Esophagus squamous epithelium (tissue), 4 donors: ENCODE results near the gene TNRC6B.

Experiments
- POLR2A ChIP-seq, 4 donors: fragments of 450-650 bp; IDR thresholded peaks; one replicate each; pipeline ENCODE4 v1.6.1; 2017; ENCODE audit warnings: antibody characterized with exemption in 4 of 4, mild to moderate bottlenecking in 4 of 4, moderate library complexity in 3 of 4
- TF ChIP-seq, protein P1 (sequence below), 6 experiments: fragments of 450-650 bp in 4 of 6; fragments of 200-600 bp in 2 of 6; sonication (generic) in 2 of 6; IDR thresholded peaks; one replicate each; pipeline ENCODE4 v1.5.1; 2016 to 2019; ENCODE audit warnings: antibody characterized with exemption in 6 of 6, mild to moderate bottlenecking in 4 of 6, moderate library complexity in 4 of 6

DNA sequence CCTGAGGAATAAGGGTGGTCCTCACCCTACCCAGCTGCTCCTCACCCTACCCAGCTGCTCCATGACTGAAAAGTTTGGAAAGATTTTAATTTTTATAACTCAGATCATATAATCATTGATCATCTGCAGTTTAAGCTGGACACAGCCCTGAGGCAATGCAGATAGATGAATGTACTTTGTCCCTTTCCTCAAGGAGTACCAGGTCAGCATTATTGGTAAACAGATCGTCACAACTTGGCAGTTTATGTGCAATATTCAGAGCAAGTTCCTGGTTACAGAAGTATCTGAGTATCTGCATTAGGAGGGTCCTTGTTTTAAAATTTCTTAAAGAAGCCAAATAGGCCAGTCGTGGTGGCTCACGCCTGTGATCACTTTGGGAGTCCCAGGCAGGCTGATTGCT is 3.6 kb downstream of the TNRC6B start:
- TF ChIP-seq, protein P1, sequence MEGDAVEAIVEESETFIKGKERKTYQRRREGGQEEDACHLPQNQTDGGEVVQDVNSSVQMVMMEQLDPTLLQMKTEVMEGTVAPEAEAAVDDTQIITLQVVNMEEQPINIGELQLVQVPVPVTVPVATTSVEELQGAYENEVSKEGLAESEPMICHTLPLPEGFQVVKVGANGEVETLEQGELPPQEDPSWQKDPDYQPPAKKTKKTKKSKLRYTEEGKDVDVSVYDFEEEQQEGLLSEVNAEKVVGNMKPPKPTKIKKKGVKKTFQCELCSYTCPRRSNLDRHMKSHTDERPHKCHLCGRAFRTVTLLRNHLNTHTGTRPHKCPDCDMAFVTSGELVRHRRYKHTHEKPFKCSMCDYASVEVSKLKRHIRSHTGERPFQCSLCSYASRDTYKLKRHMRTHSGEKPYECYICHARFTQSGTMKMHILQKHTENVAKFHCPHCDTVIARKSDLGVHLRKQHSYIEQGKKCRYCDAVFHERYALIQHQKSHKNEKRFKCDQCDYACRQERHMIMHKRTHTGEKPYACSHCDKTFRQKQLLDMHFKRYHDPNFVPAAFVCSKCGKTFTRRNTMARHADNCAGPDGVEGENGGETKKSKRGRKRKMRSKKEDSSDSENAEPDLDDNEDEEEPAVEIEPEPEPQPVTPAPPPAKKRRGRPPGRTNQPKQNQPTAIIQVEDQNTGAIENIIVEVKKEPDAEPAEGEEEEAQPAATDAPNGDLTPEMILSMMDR (IDR thresholded peaks at IDR 0.05): no peak
- TF ChIP-seq POLR2A (IDR thresholded peaks at IDR 0.05): no peak
